ENCODE results near the gene FRAS1.

- TF ChIP-seq MAX (CRISPR knock-in tag; IDR thresholded peaks at IDR 0.05) (no peak), NFATC4 (CRISPR knock-in tag; IDR thresholded peaks at IDR 0.05) (no peak), FOXP1 (CRISPR knock-in tag; IDR thresholded peaks at IDR 0.05; ENCODE audit: borderline replicate concordance) (no peak), USF1 (CRISPR knock-in tag; IDR thresholded peaks at IDR 0.05) (no peak), CDX4 (CRISPR knock-in tag; IDR thresholded peaks at IDR 0.05; ENCODE audit: borderline replicate concordance) (no peak), CTCF (IDR thresholded peaks at IDR 0.05) (no peak), ETV6 (CRISPR knock-in tag; IDR thresholded peaks at IDR 0.05) (no peak), ATF3 (CRISPR knock-in tag; conservative IDR thresholded peaks at IDR 0.05) (no peak), GTF2I (CRISPR knock-in tag; conservative IDR thresholded peaks at IDR 0.05) (no peak), ZBTB21 (CRISPR knock-in tag; IDR thresholded peaks at IDR 0.05; ENCODE audit: borderline replicate concordance) (no peak), NR3C1 (CRISPR knock-in tag; conservative IDR thresholded peaks at IDR 0.05; ENCODE audit: low read depth) (no peak), JUN (CRISPR knock-in tag; IDR thresholded peaks at IDR 0.05) (no peak), PREB (CRISPR knock-in tag; IDR thresholded peaks at IDR 0.05; ENCODE audit: borderline replicate concordance) (no peak), MYBL2 (CRISPR knock-in tag; IDR thresholded peaks at IDR 0.05) (no peak)
These were observed 289.1 kb downstream of the FRAS1 start for GRCh38 chr4:78346222-78346621.

Measured in WTC11 (cell line).